Stimulated activated CD4-positive, alpha-beta T cell treated with anti-CD3 and anti-CD28 coated beads, Interleukin-1b, Interleukin-23, amount 100 ng/mL, for 48 hours (primary cell): ENCODE results near the gene CDH4.

Experiments
- DNase-seq: peaks from one replicate; pipeline ENCODE4 v3.0.0-alpha.2; 2020

CDH4 gene

GRCh38 chr20:61543931-61544745, 292.1 kb downstream of the CDH4 start:
- DNase-seq, result no peak

DNA sequence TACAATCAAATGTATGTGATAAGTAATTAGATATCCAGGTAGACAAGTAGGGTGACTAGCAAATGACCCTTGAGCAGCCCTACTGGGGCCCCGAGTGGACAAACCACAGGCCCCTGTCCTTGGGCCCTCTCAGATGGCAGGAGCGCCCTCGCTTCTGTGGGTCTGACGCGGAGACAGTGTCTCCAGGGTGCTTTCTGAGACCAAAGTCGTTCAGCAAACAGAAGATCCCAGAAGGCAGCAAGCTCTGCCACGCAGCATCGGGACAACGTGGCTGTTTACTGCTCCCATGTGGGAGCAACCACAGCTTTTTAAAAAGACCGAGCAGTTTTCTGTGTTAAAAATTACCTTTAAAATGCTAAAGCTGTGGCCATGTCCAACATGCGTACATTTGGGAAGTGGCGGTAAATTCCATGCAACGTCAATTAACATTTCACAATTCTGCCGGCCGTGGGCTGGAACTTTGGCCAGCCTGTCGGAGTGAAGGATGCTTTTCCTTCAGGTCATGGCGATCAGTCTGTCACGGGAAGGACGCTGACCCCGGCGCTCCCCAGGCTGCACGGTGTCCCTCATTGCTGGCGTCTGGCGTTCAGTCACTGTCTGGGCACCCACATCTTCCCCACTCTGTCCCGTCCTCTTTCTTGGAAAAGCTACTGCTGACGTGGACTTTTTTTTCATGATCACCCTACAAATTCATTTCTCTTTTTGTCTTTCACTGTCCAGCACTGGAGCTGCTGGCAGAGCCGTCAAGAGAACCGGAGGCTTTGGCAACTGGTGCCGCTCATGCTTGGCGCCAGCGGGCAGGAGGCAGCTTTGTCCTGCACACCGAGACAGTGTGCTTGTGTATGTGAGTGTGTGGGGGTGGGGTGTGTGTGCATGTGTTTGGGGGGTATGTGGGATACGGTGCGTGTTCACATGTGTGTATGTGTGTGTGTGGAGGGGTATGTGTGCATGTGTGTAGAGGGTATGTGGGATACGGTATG, 293.1 kb downstream of the CDH4 start:
- DNase-seq, result no peak

DNA sequence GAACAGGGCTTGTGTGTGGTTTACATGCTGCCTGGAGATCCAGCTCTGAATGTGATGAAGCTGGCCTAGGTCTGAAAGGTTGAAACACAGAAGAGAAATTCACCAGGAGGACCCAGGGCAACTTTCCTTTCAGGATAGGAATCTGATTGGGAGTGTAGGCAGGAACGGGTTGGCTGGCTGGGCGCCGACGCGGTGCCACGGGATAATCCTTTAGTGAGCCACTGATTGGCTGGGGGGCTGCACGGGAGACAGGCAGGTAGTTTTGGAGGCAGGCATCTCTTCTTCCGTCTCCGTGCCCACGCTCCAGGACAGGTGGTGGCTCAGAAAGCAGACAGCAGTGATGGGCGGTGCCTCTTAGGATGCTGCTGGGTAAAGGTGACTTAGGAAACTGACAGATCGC, 294.6 kb downstream of the CDH4 start:
- no peak for DNase-seq

DNA sequence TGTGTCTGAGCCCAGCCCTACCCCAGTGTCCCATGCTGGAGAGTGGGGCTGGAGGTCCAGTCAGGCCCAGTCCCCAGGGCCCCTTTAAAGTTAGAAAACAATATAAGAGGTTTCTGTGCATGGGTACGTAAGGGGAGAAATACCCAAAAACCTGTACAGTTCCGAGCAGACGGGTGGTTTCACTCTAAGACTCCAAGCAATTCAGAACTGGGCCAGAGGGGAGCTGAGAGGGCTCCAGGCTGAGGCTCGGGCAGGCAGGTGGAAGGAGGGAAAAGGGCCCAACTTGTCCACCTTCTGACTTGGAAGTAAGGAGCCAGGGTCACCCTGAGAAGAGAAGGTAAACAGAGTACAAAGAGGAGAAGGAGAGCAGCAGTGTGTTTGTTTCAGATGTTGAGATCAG, 296.0 kb downstream of the CDH4 start:
- DNase-seq, result no peak

DNA sequence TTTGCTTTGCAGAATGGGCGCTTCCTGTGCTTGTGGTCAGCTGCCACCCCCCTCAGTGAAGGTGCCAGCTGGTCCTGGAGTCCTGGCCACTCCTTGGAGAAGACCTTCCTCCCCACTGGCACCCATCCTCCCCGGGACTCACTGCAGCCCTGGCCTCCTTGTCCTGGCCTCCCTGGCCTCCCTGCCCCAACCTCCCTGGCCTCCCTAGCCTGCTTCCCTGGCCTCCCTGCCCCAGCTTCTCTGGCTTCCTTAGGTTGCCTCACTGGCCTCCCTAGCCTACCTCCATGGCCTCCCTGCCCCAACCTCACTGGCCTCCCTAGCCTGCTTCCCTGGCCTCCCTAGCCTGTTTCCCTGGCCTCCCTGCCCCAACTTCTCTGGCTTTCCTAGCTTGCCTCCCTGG, 297.8 kb downstream of the CDH4 start:
- no peak for DNase-seq

GRCh38 chr20:61551401-61551800, 299.3 kb downstream of the CDH4 start:
- DNase-seq, result no peak

DNA sequence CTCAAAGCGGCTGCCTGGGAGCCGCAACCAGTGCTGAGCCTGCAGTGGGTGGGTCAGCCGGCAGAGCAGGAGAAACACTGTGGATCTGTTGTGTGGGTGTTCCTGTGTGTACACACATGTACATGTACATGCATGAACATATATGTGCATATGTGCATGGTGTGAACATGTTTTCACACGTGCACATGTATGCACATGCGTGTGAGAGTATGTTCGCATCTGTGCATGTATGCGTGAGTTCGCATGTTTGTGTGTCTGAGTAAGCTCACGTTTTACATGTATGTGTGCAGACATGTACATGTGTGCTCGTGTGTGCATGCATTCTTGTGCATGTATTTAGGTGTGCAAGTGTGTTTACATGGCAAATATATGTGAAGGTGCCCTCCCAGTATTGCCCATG, 302.6 kb downstream of the CDH4 start:
- no peak for DNase-seq

DNA sequence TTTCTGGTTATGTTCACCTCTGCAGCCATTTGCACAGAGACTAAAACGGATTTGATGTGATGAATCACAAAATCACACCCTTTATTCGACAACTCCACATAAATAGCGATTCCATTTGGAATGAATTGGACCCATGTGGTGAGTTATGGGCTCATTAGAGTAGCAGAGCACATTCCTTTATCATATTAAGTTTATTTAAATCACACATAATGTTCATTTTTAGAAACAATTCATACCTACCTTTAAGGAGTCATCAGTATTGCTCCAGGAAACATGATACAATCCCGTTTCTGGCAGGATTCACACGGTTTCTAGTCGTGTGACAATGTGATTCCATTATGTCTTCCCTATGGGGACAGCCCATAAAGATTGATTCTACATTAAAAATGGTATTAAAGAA, 303.5 kb downstream of the CDH4 start:
- DNase-seq, result no peak

- DNase-seq, result no peak
Measured at GRCh38 chr20:61556111-61556510, 304.1 kb downstream of the CDH4 start.

DNA sequence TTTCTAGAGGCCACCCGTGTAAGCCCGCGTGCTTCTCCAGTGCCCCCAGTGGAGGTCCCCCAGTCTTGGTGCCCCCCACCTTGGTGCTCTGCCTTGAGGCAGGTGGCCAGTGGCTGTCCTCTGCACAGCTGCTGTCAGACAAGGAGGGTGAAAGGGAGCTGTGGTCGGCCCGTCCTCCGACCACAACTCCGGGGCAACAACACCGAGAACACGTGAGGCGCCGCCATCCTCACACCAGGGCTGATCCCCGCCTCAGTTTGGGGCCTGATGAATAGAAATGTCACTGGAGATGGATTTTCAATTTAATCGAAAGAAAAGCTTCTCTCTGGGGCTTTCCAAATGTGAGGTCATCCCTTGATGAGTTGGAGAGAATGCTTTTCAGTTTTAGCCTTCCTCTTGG, 304.6 kb downstream of the CDH4 start:
- no peak for DNase-seq

DNA sequence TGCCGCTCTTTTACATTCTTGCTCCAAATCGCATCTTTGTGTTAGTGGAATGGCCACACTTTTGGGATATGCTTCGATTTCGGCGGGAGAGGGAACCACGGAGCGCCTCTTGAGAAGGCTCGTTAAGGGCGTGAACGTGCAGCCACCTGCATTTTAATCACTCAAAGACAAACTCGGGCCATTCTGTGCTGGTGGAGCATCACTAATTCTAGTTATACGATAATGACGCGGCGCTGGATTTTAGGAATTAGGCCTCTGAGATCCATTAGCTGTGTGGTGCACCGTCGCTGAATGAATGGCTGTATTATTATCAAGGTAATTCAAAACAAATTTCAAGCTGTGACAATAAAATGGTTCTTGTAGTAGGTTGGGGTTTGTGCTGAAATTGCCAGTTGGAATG, 305.6 kb downstream of the CDH4 start:
- no peak for DNase-seq

DNA sequence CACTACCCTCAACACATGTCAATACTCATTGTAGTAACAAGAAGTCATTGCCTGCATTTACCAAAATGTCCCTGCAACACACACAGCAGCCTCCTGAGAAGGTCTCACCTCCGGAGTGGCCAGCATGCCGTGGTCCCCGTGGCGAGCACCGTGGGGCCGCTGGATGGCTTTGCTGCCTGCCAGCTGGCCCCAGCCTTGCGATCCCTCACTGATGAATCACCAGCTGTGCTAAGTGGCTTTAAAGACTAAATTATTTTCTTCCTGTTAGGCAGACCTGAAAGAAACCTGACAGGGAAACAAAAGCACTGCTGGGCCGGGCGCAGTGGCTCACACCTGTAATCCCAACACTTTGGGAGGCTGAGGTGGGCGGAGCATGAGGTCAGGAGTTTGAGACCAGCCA, 306.7 kb downstream of the CDH4 start:
- DNase-seq, result no peak

DNA sequence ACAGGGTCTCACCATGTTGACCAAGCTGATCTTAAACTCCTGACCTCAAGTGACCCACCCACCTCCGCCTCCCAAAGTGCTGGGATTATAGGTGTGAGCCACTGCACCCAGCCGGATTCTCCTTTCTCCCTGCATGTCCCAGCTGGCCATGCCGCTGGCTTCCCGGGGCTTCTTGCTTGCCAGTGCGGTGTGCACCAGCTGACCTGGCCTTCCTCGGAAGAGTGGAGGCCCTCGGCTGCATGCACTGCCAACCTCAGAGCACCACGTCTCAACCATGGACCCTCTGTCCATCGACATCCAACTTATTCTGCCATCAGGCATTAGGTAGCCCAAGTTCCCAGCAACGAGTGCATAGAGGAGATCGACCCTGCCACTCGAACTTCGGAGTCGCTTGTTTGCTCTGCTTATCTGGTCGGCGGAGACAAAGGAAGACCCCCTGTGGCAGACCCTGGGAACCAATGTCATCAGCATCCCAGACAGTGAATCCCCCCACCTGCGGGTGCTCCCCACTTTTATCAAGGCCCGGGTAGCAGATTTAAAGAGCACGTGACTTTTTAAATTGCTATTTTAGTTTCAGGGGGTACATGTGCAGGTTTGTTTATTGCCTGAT, 307.8 kb downstream of the CDH4 start:
- no peak for DNase-seq

- DNase-seq, result no peak
Measured at GRCh38 chr20:61560361-61560853, 308.3 kb downstream of the CDH4 start.

GRCh38 chr20:61561111-61561830, 309.2 kb downstream of the CDH4 start:
- DNase-seq, result no peak

- no peak for DNase-seq
Measured at GRCh38 chr20:61562491-61562890, 310.4 kb downstream of the CDH4 start.

- DNase-seq, result no peak
Measured at GRCh38 chr20:61562897-61563504, 310.9 kb downstream of the CDH4 start.

DNA sequence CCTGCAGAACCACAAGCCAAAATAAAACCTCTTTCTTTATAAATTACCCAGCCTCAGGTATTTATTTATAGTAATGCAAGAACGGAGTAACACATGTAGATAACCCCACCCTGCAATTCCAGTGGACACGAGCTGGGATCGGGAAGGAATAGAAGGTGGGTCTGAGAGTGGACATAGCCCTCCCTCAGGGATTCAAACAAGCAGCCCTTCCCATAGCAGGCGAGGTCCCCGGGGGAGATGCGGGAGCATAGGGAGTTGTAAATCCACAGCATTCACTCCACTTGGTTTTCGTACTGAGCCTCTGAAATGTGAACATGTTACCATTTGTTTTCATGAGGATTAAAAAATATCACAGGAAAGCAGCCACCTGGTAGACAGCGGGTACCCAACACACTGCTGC, 312.6 kb downstream of the CDH4 start:
- no peak for DNase-seq

DNA sequence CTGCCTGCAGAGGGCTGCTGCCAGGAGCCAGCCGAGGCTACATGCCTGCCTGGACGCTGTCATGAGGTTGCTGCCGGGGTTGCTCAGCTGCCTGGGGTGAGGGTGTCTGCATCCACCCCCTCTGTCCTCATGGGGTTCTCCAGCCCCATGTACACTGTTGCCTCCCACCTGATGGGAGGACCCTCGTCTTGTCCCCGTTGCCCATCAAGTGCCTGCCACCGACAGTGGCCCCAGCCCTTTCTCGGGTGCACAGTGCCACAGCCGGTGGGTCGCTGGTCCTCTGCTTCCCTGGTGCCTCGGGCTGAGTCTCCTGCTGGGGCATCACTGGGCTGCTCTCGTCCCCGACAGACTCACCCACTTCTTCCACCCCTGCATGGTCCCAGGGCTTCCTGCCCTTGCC, 313.7 kb downstream of the CDH4 start:
- DNase-seq, result no peak

DNA sequence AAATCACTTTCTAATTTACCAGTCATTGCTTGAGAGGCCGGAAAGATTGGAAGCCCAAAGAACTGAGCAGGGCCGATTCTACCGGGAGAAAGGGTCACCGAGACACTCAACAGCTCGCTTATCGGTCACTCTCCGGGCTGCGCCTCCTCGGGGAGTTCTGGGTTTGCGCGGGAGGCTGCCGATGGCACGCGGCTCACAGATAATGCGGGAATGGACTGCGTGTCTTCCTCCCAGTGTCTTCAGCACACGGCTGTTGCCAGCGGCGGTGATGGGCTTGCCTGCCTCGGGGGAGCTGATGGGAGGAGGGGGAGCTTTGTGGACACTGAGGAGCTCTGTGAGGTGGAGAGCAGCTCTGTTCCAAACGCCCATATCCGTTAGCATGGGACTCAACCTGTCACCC, 314.6 kb downstream of the CDH4 start:
- DNase-seq, result no peak

DNA sequence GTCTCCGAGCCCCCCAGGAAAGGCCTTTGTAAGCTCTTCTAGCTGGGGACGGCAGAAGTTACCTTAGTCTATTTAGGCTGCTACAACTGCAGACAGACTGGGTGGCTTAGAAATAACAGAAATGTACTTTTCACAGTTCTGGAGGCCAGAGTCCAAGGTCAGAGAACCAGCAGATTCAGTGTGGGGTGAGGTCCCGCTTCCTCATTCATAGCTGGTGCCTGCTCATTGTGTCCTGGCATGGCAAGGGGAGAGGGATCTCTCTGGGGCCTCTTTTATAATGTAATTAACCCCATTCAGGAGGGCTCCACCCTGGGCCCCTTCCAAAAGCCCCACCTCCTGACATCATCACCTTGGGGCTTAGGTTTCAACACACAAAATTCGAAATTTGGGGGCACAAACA, 315.1 kb downstream of the CDH4 start:
- DNase-seq, result no peak

DNA sequence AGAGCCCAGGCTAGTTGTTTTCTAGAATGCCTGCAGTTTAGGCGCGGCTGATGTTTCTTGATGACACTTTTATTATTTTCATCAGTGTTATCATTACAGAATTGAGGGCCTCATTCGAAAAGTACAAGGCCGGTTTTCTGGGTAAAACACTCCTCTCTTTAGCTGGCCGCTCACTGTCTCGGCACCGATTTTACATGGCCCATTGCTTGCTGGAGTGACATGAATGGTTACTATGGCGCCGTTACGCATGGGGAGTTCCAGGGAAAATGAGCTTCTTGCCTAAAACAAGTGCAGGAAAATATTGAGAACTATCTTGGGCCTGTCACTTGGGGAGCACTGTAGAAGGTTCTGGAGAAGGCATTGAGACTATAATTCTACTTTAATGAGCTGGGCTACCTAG, 317.8 kb downstream of the CDH4 start:
- DNase-seq, result no peak
